K562 (cell line): Measurements from ENCODE around the gene ACRV1. TPM values are rescaled to one million over a fixed set of nuclear protein-coding genes. Genes with fewer than 3 reads are reported as not detected.

ENCODE experiments used
- ASH1L ChIP-seq: fragments of 450-650 bp; IDR thresholded peaks from 2 replicates; pipeline ENCODE4 v1.6.1; 2018; ENCODE audit warnings: borderline replicate concordance, mild to moderate bottlenecking, low read depth; ENCODE audit not compliant: partially characterized antibody
- BRD4 ChIP-seq: fragments of 200-600 bp; sonication (generic); IDR thresholded peaks from 2 replicates; pipeline ENCODE4 v1.6.1; 2017; ENCODE audit warnings: inconsistent platforms
- GTF2A2 ChIP-seq: IDR thresholded peaks from 2 replicates; pipeline ENCODE4 v1.6.1; 2016; ENCODE audit warnings: mild to moderate bottlenecking, missing genetic modification characterization, missing compliant biosample characterization
- GTF2F1 ChIP-seq: IDR thresholded peaks from 2 replicates; pipeline ENCODE4 v1.6.1; 2011; ENCODE audit warnings: low read depth, low read length, improper control_type of control experiment
- MTA2 ChIP-seq: fragments of 450-650 bp; IDR thresholded peaks from 2 replicates; pipeline ENCODE4 v1.6.1; 2016; ENCODE audit warnings: low read depth
- PHTF2 ChIP-seq: fragments of 250-450 bp; sonication (Bioruptor Pico); IDR thresholded peaks from 2 replicates; pipeline ENCODE4 v1.5.0; 2021; ENCODE audit warnings: mild to moderate bottlenecking
- SIX5 ChIP-seq, 2 experiments: IDR thresholded peaks; 2 replicates each; pipeline ENCODE4 v1.6.1; 2011; ENCODE audit warnings: low read length in 2 of 2, borderline replicate concordance in 1 of 2, low read depth in 1 of 2, mild to moderate bottlenecking in 1 of 2, moderate library complexity in 1 of 2; ENCODE audit not compliant: insufficient read depth in 1 of 2
- TAF7 ChIP-seq: fragments of 450-650 bp; IDR thresholded peaks from 2 replicates; pipeline ENCODE4 v1.6.1; 2016; ENCODE audit warnings: missing genetic modification characterization, missing compliant biosample characterization
- ZNF589 ChIP-seq: fragments of 200-800 bp; sonication (Bioruptor generic); IDR thresholded peaks from 2 replicates; pipeline ENCODE4 v1.6.1; 2016; ENCODE audit warnings: low read depth, missing genetic modification characterization, missing compliant biosample characterization
- polyA plus RNA-seq, 8 experiments: library from polyadenylated mRNA; depleted of rRNA in 4 of 8; stranded (reverse) in 5 of 8; unstranded in 3 of 8; fragments of >200 nt; fragmentation: Nextera tagmentation in 2 of 8; fragmentation: Illumina TruSeq in 1 of 8; extraction: Ambion mirVana in 2 of 8; extraction: Trizol in 1 of 8; gene quantifications; 2 replicates each; pipeline versions ENCODE4 v1.2.1 to v1.2.3, GENCODE V29; 2011 to 2014; ENCODE audit warnings: inconsistent platforms in 1 of 8, missing spikeins in 1 of 8
- total RNA-seq, 7 experiments: library from RNA; depleted of rRNA in 6 of 7; stranded (reverse); fragments of >200 nt in 6 of 7; fragmentation: Illumina TruSeq in 2 of 7; extraction: Trizol in 2 of 7; gene quantifications; 2 replicates each; pipeline versions ENCODE4 v1.2.1 to v1.2.3, GENCODE V29; 2011 to 2021; ENCODE audit warnings: low replicate concordance in 1 of 7
- TF ChIP-seq, protein P1 (sequence below): fragments of 200-800 bp; sonication (Bioruptor generic); IDR thresholded peaks from 2 replicates; pipeline ENCODE4 v1.6.1; 2016; ENCODE audit warnings: missing genetic modification characterization, missing compliant biosample characterization
- TF ChIP-seq, protein P2 (sequence below): fragments of 450-650 bp; IDR thresholded peaks from 2 replicates; pipeline ENCODE4 v1.6.1; 2016; ENCODE audit warnings: mild to moderate bottlenecking, moderate library complexity

ACRV1 gene
- total and polyA plus RNA-seq, 9 of the 15 experiments (the other 6 are each of a cell fraction or from before 2014, with no cell fraction given) = 0.22 to 0.25 TPM; not detected in 7

DNA sequence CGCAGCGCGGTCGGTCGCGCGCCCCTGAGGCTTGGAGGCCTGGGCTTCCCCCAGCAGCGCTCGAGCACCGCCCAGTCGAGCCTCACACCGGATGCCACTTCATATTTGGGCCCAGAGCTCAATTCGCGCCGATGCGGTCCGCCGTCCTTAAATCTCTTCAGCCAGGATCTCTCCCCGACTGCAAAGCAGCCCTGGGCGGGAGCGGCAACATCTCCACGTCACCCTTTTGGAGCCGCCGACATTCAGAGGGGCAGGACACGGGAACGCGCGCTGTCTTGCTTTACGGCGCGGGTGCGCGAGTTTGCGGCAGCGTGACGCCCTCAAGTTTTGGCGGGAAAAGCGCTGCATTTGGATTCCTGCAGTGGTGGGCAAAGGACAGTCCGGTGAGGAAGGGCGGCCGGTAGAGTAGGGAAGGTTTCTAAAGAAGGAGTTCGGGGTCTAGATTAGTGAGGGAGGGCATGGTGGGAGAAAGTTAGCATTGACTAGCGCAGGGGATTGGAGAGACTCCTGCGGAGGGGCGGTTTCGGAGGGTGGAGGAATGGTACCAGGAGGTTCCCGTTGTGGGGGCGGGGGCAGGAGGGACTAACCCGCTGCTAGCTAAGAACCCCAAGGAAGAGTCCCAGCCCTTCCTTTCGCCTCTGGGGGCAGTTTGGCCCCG, 54.9 kb downstream of the ACRV1 start (continued):
- TF ChIP-seq PHTF2 (CRISPR knock-in tag) (no peak), SIX5 (IDR thresholded peaks at IDR 0.05; ENCODE audit: borderline replicate concordance in 1 of 2, insufficient read depth in 1 of 2, low read depth in 1 of 2, low read length in 2 of 2) (no peak), MTA2 (no peak), GTF2F1 (peak; percentile 80; the same call in 1 of the 2 replicates), TAF7 (tag) (peak; percentile 100), ASH1L (peak; percentile 66), BRD4 (peak; percentile 82; the same call in 1 of the 2 replicates), ZNF589 (CRISPR knock-in tag) (peak; percentile 71), GTF2A2 (no peak; the same call in none of the 2 replicates)
- TF ChIP-seq, protein P1, sequence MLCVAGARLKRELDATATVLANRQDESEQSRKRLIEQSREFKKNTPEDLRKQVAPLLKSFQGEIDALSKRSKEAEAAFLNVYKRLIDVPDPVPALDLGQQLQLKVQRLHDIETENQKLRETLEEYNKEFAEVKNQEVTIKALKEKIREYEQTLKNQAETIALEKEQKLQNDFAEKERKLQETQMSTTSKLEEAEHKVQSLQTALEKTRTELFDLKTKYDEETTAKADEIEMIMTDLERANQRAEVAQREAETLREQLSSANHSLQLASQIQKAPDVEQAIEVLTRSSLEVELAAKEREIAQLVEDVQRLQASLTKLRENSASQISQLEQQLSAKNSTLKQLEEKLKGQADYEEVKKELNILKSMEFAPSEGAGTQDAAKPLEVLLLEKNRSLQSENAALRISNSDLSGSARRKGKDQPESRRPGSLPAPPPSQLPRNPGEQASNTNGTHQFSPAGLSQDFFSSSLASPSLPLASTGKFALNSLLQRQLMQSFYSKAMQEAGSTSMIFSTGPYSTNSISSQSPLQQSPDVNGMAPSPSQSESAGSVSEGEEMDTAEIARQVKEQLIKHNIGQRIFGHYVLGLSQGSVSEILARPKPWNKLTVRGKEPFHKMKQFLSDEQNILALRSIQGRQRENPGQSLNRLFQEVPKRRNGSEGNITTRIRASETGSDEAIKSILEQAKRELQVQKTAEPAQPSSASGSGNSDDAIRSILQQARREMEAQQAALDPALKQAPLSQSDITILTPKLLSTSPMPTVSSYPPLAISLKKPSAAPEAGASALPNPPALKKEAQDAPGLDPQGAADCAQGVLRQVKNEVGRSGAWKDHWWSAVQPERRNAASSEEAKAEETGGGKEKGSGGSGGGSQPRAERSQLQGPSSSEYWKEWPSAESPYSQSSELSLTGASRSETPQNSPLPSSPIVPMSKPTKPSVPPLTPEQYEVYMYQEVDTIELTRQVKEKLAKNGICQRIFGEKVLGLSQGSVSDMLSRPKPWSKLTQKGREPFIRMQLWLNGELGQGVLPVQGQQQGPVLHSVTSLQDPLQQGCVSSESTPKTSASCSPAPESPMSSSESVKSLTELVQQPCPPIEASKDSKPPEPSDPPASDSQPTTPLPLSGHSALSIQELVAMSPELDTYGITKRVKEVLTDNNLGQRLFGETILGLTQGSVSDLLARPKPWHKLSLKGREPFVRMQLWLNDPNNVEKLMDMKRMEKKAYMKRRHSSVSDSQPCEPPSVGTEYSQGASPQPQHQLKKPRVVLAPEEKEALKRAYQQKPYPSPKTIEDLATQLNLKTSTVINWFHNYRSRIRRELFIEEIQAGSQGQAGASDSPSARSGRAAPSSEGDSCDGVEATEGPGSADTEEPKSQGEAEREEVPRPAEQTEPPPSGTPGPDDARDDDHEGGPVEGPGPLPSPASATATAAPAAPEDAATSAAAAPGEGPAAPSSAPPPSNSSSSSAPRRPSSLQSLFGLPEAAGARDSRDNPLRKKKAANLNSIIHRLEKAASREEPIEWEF (CRISPR knock-in tag) = no peak
- TF ChIP-seq, protein P2, sequence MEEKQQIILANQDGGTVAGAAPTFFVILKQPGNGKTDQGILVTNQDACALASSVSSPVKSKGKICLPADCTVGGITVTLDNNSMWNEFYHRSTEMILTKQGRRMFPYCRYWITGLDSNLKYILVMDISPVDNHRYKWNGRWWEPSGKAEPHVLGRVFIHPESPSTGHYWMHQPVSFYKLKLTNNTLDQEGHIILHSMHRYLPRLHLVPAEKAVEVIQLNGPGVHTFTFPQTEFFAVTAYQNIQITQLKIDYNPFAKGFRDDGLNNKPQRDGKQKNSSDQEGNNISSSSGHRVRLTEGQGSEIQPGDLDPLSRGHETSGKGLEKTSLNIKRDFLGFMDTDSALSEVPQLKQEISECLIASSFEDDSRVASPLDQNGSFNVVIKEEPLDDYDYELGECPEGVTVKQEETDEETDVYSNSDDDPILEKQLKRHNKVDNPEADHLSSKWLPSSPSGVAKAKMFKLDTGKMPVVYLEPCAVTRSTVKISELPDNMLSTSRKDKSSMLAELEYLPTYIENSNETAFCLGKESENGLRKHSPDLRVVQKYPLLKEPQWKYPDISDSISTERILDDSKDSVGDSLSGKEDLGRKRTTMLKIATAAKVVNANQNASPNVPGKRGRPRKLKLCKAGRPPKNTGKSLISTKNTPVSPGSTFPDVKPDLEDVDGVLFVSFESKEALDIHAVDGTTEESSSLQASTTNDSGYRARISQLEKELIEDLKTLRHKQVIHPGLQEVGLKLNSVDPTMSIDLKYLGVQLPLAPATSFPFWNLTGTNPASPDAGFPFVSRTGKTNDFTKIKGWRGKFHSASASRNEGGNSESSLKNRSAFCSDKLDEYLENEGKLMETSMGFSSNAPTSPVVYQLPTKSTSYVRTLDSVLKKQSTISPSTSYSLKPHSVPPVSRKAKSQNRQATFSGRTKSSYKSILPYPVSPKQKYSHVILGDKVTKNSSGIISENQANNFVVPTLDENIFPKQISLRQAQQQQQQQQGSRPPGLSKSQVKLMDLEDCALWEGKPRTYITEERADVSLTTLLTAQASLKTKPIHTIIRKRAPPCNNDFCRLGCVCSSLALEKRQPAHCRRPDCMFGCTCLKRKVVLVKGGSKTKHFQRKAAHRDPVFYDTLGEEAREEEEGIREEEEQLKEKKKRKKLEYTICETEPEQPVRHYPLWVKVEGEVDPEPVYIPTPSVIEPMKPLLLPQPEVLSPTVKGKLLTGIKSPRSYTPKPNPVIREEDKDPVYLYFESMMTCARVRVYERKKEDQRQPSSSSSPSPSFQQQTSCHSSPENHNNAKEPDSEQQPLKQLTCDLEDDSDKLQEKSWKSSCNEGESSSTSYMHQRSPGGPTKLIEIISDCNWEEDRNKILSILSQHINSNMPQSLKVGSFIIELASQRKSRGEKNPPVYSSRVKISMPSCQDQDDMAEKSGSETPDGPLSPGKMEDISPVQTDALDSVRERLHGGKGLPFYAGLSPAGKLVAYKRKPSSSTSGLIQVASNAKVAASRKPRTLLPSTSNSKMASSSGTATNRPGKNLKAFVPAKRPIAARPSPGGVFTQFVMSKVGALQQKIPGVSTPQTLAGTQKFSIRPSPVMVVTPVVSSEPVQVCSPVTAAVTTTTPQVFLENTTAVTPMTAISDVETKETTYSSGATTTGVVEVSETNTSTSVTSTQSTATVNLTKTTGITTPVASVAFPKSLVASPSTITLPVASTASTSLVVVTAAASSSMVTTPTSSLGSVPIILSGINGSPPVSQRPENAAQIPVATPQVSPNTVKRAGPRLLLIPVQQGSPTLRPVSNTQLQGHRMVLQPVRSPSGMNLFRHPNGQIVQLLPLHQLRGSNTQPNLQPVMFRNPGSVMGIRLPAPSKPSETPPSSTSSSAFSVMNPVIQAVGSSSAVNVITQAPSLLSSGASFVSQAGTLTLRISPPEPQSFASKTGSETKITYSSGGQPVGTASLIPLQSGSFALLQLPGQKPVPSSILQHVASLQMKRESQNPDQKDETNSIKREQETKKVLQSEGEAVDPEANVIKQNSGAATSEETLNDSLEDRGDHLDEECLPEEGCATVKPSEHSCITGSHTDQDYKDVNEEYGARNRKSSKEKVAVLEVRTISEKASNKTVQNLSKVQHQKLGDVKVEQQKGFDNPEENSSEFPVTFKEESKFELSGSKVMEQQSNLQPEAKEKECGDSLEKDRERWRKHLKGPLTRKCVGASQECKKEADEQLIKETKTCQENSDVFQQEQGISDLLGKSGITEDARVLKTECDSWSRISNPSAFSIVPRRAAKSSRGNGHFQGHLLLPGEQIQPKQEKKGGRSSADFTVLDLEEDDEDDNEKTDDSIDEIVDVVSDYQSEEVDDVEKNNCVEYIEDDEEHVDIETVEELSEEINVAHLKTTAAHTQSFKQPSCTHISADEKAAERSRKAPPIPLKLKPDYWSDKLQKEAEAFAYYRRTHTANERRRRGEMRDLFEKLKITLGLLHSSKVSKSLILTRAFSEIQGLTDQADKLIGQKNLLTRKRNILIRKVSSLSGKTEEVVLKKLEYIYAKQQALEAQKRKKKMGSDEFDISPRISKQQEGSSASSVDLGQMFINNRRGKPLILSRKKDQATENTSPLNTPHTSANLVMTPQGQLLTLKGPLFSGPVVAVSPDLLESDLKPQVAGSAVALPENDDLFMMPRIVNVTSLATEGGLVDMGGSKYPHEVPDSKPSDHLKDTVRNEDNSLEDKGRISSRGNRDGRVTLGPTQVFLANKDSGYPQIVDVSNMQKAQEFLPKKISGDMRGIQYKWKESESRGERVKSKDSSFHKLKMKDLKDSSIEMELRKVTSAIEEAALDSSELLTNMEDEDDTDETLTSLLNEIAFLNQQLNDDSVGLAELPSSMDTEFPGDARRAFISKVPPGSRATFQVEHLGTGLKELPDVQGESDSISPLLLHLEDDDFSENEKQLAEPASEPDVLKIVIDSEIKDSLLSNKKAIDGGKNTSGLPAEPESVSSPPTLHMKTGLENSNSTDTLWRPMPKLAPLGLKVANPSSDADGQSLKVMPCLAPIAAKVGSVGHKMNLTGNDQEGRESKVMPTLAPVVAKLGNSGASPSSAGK = peak; percentile 78; the same call in 1 of the 2 replicates
